Neural crest cell (in vitro differentiated cells): ENCODE data around the gene C9orf43. TPM values are rescaled to one million over a fixed set of nuclear protein-coding genes. Genes with fewer than 3 reads are reported as not detected.
A peak's percentile ranks its signal among the peaks of the same experiment; 100 is the strongest.

Experiments used
- DNase-seq: peaks from one replicate; pipeline ENCODE4 v3.0.0; 2021; ENCODE audit warnings: low read depth, mixed read lengths, low spot score
- H3K27ac Mint-ChIP-seq: one replicate; pipeline ENCODE4 v1.8.0; 2021; ENCODE audit warnings: mild to moderate bottlenecking, mixed read lengths; ENCODE audit not compliant: unreplicated experiment
- H3K27me3 Mint-ChIP-seq: 2 replicates; pipeline ENCODE4 v1.8.0; 2021; ENCODE audit warnings: low read depth, mild to moderate bottlenecking, mixed read lengths
- H3K36me3 Mint-ChIP-seq: 2 replicates; pipeline ENCODE4 v1.8.0; 2021; ENCODE audit warnings: low read depth, mild to moderate bottlenecking, mixed read lengths
- H3K4me1 Mint-ChIP-seq: 2 replicates; pipeline ENCODE4 v1.8.0; 2021; ENCODE audit warnings: mixed read lengths
- H3K4me3 Mint-ChIP-seq: one replicate; pipeline ENCODE4 v1.8.0; 2021; ENCODE audit warnings: mild to moderate bottlenecking, mixed read lengths
- H3K9me3 Mint-ChIP-seq: 2 replicates; pipeline ENCODE4 v1.8.0; 2021; ENCODE audit warnings: mixed read lengths
- total RNA-seq: library from RNA; stranded (reverse); gene quantifications from 2 replicates; pipeline ENCODE4 v1.2.1, GENCODE V29; 2021
- TF ChIP-seq, protein P1 (sequence below): fragments of 200-600 bp; sonication (generic); conservative IDR thresholded peaks from 2 replicates; pipeline ENCODE4 v1.5.0; 2021; ENCODE audit warnings: antibody characterized with exemption, mild to moderate bottlenecking

Gene C9orf43
- total RNA-seq, 1 donor from 2014 or later: 0.77 TPM

GRCh38 chr9:113395000-113395861 lies 15.3 kb upstream of the C9orf43 start:
- Mint-ChIP-seq H3K27ac (no peak overlapping the region), H3K4me1 (peaks cover 11% of the 10 kb centered on the region), H3K36me3 (peaks cover 7% of the 10 kb centered on the region), H3K4me3 (no peak overlapping the region), H3K9me3 (no peaks in the 10 kb centered on the region), H3K27me3 (no peaks in the 10 kb centered on the region)
- TF ChIP-seq, protein P1, sequence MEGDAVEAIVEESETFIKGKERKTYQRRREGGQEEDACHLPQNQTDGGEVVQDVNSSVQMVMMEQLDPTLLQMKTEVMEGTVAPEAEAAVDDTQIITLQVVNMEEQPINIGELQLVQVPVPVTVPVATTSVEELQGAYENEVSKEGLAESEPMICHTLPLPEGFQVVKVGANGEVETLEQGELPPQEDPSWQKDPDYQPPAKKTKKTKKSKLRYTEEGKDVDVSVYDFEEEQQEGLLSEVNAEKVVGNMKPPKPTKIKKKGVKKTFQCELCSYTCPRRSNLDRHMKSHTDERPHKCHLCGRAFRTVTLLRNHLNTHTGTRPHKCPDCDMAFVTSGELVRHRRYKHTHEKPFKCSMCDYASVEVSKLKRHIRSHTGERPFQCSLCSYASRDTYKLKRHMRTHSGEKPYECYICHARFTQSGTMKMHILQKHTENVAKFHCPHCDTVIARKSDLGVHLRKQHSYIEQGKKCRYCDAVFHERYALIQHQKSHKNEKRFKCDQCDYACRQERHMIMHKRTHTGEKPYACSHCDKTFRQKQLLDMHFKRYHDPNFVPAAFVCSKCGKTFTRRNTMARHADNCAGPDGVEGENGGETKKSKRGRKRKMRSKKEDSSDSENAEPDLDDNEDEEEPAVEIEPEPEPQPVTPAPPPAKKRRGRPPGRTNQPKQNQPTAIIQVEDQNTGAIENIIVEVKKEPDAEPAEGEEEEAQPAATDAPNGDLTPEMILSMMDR: no peak
- DNase-seq: no peak

DNA sequence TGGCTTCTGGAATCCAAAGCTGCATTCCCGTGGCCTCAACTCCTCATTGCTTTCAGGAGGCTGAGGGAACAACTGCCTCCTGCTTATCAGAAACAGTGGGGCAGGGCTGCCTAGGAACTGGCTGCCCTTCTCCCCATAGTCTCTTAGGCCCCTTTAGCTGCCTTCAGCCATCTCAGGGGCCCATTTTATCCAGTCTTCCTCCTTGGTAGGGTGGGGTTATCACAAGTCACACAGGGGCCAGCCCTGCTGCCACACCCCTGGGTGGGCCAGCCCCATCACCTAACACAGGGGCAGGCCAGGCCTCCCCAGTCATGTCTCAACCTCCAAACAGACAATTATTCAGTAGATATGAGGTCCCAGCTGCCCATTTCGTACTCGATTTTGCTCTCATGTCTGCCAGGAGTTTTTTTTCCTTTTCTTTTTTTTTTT lies 13.3 kb upstream of the C9orf43 start:
- H3K4me3 Mint-ChIP-seq: no peak overlapping the region
- peaks cover 7% of the 10 kb centered on the region for H3K36me3 Mint-ChIP-seq
- H3K9me3 Mint-ChIP-seq: no peaks in the 10 kb centered on the region
- no peak overlapping the region for H3K27ac Mint-ChIP-seq
- DNase-seq: no peak
- peaks cover 18% of the 10 kb centered on the region for H3K4me1 Mint-ChIP-seq
- TF ChIP-seq, protein P1: no peak
- no peaks in the 10 kb centered on the region for H3K27me3 Mint-ChIP-seq

- Mint-ChIP-seq H3K36me3 (peaks cover 3% of the 10 kb centered on the region), H3K27ac (no peak overlapping the region), H3K4me1 (peaks cover 18% of the 10 kb centered on the region), H3K9me3 (no peaks in the 10 kb centered on the region), H3K4me3 (peak overlapping the region; percentile 92), H3K27me3 (no peaks in the 10 kb centered on the region)
- no peak for DNase-seq
- TF ChIP-seq, protein P1: no peak
Measured at GRCh38 chr9:113398796-113399195, 11.8 kb upstream of the C9orf43 start.

DNA sequence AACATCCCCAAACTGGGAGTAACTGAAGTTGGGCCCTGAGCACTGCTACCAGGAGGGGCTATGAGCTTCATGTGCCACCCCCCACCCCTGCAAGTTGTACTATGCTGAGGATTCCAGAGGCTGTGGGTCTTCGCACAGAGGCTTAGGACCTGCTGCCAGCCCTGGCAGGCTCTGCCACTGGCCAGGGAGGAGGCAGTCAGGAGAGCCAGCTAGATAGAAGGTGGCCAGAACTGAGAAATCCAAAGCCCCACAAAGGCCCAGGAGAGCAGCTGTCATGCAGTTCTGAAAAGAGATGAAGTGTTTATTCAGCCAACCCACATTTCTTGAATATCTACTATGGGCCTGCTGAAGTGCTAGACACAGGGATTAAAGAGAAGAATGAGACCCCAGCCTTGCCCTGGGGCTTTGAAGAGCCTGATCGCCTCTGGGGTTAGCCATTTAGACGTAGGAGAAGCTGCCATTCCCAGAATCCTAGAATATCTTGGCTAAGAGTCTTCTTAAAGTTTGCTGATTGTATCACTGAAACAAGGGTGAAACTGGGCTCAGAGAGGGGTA lies 10.8 kb upstream of the C9orf43 start:
- DNase-seq: no peak
- Mint-ChIP-seq H3K4me1 (peaks cover 18% of the 10 kb centered on the region), H3K9me3 (no peaks in the 10 kb centered on the region), H3K27ac (no peak overlapping the region), H3K4me3 (peak overlapping the region; percentile 92), H3K36me3 (peaks cover 3% of the 10 kb centered on the region), H3K27me3 (no peaks in the 10 kb centered on the region)
- TF ChIP-seq, protein P1: no peak

GRCh38 chr9:113401027-113401792 lies 9.3 kb upstream of the C9orf43 start, which contains the start of gene ALAD:
TSS of gene ALAD (minus strand) at chr9:113401284. CDS start at chr9:113393559, 7,725 bp downstream.
- Mint-ChIP-seq H3K4me3 (peak within 1 kb of the TSS; percentile 92), H3K27ac (peak within 1 kb of the TSS; percentile 13), H3K4me1 (peaks cover 18% of the 10 kb centered on the region), H3K9me3 (no peaks in the 10 kb centered on the region), H3K36me3 (no peaks in the 10 kb centered on the region), H3K27me3 (no peaks in the 10 kb centered on the region)
- peak; percentile 100 for DNase-seq
- TF ChIP-seq, protein P1: peak; percentile 98
